G401.6 (cell line): ENCODE data around the gene CT55.
"Not testable (repeated sequence)": the region's sequence is repeated elsewhere in the genome, so short reads cannot be mapped to it uniquely, and the experiment has no call there.

Source experiments
- FAIRE-seq: peaks from 2 replicates; lab custom pipeline; 2012; peaks lifted over from hg19 to GRCh38; lab: Jason Lieb, UNC

The CT55 gene, protein sequence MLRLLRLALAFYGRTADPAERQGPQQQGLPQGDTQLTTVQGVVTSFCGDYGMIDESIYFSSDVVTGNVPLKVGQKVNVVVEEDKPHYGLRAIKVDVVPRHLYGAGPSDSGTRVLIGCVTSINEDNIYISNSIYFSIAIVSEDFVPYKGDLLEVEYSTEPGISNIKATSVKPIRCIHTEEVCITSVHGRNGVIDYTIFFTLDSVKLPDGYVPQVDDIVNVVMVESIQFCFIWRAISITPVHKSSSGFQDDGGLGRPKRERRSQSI

DNA sequence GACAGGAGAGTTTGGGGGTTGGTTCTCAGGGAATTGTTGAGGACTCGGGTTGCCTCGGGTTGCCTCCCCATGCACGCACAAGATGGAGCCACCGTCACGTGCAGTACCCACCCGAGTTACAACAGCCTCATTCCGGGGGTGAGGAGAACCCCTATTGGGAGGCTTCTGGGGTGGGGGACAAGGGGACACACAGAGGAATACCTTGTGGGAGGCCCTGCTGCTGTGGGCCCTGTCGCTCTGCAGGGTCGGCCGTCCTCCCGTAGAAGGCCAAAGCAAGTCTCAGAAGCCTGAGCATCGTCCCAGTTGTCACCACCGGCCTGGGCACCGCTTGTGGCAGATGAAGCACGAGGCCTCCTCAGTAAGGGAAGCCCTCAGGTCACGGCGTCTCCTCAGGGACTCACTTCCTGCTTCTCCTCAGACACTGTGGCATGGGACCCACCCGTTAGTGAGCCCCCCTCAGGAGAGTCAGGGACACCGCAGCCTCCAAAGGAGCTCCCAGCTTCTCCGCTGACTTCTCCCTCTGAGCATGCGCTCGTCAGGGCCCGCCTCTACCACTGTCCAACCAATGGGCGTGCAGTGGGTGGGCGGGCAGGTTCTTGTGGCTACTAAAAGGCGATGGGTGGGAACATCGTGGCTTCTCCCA, at the start of gene CT55:
TSS of gene CT55 (minus strand) at position 522 of the 643 bp plus-strand sequence. CDS start at position 295, 227 bp downstream.
- no peak for FAIRE-seq

DNA sequence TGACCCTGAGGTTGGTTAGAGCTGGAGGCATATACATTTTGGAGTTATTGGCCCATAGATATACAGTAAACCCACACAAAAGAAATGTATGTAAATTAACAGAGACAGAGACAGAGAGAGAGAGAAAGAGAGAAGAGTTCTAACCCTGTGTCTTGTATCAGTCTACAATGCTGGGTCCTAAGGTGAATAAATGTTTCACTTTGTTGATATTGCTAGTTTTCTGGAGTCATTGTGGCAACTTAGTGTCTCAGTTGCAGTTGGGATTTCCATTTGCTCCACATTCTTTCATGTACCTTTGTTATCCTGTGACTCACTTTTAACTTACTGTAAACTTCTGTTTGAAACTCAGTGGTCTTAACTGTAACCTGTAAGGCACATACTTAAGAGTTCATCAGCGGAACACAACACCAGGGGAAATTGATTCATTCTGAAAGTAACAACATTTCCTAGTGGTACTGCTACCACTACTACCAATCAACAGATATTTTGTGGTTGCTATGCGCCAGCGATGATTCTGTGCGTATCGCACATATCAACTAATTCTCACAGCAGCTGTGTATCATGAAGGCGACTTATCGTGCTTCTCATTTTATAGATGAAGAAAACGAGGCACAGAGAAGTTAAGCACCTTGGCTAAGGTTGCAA, 42.1 kb upstream of the CT55 start:
- no peak for FAIRE-seq

DNA sequence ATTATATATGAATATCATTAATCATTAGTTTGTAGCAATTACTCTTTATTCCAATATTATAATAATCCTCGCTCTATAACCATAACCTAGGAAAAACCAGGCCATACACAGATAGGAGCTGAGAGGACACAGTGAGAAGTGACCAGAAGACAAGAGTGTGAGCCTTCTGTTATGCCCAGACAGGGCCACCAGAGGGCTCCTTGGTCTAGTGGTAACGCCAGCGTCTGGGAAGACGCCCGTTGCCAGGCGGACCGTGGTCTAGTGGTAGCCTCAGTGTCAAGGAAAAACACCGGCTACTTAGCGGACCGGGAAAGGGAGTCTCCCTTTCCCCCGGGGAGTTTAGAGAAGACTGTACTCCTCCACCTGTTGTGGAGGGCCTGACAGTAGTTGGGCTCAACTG, 35.2 kb upstream of the CT55 start:
- FAIRE-seq: not testable (repeated sequence)

DNA sequence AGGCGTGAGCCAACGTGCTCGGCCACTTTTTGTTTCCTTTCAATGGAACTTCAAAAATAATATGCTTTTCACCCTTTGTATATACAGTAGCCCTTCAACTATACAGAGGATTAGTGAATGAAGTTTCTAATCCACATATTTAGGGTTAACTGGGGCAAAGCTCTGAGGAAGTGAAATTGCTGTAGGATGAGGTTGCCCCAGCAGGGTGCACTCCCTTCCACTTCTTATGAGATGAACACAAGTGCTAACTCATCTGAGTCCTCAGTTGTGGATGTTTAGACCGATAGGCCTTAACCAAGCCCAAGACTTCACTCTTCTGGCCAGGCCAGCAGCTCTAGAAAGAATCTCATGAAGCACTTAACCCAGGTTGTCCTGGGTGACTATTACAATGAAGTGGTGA, 29.1 kb upstream of the CT55 start:
- no peak for FAIRE-seq

DNA sequence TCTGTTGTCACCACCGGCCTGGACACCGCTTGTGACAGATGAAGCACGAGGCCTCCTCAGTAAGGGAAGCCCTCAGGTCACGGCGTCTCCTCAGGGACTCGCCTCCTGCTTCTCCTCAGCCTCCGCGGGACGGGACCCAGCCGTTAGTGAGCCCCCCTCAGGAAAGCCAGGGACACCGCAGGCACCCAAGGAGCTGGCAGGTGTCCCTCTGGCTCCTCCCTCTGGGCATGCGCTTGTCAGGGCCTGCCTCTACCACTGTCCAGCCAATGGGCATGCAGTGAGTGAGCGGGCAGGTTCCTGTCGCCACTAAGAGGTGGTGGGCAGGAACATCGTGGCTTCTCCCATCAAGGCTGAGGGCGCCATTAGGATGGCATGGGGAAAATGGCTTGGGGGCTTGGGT, 23.5 kb upstream of the CT55 start:
- no peak for FAIRE-seq

DNA sequence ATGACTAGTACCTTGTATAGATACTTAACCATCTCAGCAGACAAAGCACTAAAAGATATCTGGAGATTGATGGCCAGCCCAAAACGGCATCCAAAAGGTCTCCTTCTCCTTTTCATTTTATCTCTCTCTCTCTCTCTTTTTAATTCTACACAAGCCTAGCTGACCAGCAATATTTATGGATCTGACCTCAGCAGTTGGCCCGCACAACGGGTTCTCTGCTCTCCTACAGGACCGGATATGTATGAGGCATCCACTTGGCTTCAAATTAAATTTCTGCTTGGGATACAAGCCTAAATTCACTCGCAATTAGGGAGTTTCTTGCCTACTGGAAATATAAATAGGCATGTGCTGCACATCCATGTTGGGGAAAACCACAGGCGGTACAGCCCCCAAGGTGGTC, 22.5 kb upstream of the CT55 start:
- FAIRE-seq: no peak

DNA sequence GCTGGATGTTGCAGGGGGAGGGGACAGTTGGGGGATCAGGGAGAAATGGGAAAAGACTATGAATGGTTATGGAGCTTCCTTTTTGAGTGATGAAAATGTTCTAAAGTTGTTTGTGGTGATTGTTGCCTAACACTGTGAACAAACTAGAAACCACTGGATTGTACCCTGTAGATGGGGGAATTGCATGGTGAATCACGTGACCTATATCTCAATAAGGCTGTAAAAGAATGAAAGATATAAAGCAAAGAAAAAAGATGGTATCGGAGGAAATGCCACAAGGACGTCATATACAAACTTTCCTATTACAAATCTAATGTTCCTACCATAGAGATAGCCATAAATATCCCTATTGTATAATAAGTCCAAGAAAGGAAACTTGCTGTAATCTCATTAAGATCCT, 20.6 kb upstream of the CT55 start:
- FAIRE-seq: no peak

DNA sequence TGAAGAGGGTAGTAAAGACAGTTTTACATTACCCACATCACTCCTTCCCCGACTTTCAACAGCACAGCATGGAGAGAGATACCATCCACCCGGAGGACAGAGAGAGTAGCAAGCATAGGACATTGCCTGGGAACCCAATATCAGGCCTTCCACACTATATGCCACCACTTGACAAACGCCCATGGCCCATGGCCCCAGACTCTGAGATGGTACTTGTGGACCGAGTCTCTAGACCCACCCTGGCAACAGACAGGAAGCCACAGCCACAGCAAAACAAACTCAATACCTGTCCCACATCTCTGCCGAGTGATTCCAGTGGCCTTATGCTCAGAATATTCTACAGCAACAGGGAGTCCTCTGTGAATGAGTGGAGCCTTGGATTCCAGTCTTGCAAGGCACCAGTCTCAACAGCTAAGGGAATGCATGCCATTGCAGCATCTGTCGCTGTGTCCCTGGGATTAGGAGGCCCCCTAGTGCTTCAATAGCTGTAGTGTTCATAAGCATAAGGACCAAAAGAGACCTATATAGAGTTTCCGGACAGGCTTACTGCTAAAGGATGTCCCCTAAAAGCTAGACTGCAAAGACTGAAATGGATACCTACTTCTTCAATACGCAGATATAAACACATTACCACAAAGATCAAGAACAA, 14.7 kb upstream of the CT55 start:
- FAIRE-seq: peak; percentile 59

DNA sequence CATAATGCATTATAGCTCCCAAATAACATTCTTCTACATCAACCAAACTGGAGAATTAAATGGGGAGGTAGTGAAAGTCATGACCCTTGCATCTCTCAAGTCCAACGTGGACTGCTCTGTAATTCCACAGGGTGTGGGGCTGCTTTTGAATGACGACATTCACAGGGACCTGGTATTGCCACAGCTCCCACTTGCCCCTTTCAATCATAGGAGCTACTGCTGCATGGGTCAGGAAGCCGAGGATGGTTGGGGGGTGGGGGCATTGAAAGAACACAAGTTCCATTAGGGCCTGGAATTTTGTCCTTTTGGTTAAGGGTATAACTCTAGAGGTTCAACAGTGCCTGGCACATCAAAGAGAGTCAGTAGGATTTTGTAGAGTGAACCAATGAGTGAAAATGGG, 7.4 kb upstream of the CT55 start:
- FAIRE-seq: no peak

DNA sequence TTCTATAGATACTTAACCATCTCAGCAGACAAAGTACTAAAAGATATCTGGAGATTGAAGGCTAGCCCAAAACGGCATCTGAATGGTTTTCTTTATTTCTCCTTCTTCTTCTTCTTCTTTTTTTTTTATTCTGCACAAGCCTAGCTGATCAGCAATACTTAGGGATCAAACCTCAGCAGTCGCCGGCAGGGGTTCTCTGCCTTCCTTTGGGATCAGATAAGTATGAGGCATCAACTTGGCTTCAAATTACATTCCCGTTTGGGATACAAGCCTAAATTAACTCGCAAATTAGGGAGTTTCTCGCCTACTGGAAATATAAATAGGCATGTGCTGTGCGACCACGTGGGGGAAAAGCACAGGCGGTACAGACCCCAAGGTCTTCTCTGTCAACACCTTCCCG, 730 bp downstream of the CT55 start:
- FAIRE-seq: no peak

DNA sequence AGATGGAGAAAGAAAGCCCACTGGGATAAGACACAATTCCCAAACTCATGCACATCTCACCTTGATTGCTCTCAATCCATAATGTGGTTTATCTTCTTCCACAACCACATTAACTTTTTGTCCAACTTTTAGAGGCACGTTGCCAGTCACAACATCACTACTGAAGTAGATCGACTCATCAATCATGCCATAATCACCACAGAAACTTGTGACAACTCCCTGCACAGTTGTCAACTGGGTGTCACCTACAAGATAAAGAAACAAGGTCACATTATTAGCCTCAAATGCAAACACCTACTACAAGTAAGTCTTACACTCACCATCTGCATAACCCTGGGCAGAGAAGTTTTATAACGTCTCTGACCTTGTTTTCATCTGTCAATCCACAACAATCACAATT, 1.7 kb downstream of the CT55 start:
- not testable (repeated sequence) for FAIRE-seq

DNA sequence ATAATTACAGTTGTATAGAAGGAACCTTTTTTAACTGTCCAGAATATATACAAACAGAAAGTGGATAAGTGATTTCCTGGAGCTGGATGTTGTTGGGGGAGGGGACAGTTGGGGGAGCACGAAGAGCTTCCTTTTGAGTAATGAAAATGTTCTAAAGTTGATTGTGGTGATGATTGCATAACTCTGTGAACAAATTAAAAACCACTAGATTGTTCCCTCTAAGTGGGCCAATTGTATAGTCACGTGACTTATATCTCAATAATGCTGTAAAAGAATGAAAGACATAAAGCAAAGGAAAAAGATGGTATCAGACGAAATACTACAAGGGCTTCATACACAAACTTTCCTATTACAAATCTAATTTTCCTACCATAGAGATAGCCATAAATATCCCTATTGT, 2.7 kb downstream of the CT55 start:
- FAIRE-seq: no peak

DNA sequence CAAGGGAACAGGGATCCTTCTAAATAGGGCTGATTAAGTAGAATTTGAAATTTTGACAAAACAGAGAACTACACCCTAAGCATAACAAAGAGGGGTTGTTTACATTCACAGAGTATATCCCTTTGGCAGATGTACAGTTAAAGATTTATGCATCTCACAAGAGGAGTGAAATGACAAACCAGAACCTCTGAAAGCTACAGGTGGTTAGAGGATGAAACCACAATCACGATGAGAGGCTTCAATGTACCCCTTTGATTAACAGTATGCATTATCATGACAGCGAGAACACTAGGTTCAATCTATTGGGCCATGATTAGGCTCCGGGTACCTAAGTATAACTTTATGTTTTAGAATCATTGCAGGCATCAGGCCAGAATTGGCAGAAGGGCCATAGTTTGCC, 16.5 kb downstream of the CT55 start:
- not testable (repeated sequence) for FAIRE-seq

DNA sequence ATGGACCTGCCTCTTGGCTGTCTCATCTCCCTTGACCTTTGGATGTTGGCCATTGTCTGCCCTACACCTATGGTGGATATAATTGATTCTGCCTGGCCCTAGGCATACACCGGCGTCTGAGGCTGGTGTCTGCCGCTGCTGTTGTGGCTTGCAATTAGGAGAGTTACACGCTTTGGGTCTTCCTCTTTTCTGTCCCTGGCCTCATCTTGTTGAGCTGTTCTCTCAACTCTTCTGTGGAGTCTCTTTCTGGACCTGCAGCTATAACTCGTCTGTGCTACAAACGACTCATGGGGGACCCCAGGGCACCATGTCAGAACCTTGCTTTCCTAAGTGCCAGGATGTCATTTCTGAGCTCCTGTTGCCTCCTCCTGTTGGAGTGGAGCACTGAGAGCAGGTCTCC, 45.1 kb downstream of the CT55 start:
- not testable (repeated sequence) for FAIRE-seq

DNA sequence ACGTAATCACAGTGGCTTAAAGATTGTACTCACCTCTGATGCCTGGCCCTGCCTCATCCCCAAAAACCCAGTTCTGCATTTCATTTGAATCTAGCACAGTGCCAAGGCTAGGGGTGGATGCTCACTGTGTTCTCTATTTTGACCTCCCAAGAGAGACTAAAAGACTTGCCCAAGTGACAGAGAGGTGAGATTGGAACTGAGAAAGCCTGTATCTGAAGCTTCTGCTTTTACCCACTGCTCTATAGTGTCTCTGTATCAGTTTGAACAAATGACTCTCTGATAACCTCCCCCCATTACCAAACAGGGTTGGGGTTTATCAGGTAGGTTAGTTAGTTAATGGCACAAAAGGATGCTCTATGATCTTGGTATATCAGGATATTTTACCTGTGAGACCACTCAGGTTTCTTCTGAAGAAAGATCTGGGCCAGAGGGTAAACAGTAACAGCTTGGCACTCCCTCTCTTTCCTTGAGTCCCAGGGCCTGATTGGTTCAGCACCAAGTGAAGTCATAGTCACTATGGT, 51.1 kb downstream of the CT55 start, which contains the start of gene ETDB:
TSS of gene ETDB (minus strand) at position 471 of the 521 bp plus-strand sequence. CDS start 1,265 bp downstream, outside the sequence.
- FAIRE-seq: not testable (repeated sequence)

DNA sequence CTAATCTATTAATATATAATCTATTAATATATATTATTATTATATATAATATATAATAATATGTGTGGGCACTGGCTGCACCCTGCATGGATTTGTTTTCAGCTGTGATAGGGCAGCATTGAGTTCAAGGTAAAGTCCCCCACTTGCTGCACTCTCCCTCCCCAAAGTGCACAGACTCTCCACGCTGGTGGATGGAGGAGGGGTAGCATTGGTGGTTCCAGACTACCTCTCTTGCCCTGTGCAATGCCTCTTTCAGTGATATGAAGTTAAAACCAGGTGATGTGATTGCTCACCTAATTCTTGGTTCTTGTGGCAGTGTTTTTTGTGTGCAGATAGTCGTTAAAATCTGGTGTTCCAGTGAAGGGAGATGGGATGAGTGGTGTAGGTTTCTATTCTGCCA, 55.1 kb downstream of the CT55 start:
- not testable (repeated sequence) for FAIRE-seq

DNA sequence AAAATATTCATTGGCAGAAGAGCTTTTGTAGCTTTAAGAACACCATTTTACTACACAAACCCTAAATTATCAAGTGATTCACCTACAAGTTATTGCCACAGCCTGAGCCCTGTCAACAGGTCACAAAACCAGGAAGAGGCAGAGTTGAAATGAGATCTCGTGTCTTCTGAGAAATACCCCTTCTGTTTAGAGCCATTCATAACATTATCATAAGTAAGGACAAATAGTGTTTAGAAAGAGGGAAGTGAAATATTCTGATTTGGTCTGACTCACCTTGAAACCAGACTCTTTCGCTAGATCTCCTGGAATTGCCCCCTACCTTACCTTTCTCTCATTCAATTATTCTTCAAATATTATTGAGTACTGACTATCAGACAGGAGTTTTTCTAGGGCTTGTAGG, 56.8 kb downstream of the CT55 start:
- FAIRE-seq: no peak

DNA sequence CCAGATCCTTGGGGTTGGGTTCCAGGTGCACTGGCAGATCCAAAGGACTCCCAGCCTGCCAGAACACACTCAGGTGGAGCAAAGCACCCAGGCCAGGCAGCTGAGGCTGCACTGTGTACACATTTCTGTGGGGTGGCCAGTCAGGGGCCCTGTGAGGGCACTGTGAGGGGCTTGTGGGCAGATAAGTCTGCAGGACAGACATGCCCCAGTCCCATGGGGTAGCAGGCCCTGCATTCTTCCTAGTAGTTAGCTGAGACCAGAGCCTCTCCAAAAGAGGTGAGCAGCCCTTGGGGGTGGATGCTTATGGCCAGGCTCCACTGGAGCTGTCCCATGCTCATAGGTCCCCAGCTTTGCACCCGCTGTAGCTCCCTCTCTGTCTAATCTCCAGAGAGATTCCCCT, 58.5 kb downstream of the CT55 start:
- no peak for FAIRE-seq

DNA sequence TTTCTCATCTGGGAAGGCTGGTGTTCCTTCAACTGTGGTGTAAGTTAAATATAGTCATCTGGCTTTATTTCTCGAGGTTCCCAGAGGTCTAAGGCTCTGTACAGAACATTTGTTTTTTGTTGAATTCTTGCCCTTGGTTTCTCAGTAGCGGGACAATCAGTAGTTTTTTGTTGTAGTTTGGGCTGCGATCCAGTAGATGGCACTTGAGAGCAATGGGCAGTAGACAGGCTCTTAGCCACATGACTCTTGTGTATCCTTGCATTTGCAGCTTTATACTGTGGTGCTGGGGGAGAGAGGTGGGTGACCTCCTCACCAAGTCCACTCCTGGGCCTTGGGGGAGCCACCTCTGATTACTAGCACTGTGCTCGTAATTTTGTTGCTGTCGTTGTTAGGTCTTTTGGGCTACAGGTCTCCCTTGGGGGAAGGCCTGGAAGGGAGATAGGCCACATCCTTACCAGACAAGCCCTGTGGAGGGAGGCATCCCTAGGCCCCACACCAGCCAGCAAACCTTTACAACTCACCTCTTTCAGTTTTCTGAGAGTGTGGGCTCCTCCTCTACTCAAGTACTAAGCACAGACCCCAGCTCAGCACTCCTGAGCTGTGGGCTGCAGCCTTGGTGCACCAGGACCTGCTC, 59.0 kb downstream of the CT55 start:
- FAIRE-seq: peak; percentile 88

DNA sequence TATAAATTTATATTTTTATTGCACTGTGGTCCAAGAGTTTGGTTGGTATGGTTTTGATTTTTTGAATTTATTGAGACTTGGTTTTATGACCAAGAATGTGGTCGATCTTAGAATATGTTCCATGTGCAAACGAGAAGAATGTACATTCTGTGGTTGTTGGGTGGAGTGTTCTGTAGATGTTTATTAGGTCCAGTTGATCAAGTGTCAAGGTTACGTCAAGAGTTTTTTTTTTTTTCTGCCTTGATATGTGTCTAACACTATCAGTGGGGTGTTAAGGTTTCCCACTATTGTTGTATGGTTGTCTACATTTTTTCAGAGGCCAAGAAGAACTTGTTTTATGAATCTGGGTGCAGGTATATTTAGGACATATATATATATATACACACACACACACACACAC, 61.6 kb downstream of the CT55 start:
- FAIRE-seq: no peak
